ENCODE data around the gene CNTFR.

The CNTFR gene

GRCh38 chr9:34578241-34579103, 11.1 kb downstream of the CNTFR start:
- Histone ChIP-seq H3K79me2 (no peaks in the 10 kb centered on the region), H3K9me3 (ENCODE audit: control insufficient read depth, low read length) (no peaks in the 10 kb centered on the region), H3K36me3 (ENCODE audit: control insufficient read depth, insufficient read depth, low read length) (no peaks in the 10 kb centered on the region), H3K4me3 (ENCODE audit: low read depth, low read length) (no peak overlapping the region), H3K4me2 (ENCODE audit: low read length) (peak overlapping the region; percentile 35), H2AFZ (no peak overlapping the region), H3K4me1 (no peaks in the 10 kb centered on the region), H3K27ac (no peak overlapping the region), H3K27me3 (ENCODE audit: control insufficient read depth, insufficient read depth, low read length) (peaks cover 3% of the 10 kb centered on the region), H3K9ac (no peak overlapping the region)
- TF ChIP-seq, protein P1, sequence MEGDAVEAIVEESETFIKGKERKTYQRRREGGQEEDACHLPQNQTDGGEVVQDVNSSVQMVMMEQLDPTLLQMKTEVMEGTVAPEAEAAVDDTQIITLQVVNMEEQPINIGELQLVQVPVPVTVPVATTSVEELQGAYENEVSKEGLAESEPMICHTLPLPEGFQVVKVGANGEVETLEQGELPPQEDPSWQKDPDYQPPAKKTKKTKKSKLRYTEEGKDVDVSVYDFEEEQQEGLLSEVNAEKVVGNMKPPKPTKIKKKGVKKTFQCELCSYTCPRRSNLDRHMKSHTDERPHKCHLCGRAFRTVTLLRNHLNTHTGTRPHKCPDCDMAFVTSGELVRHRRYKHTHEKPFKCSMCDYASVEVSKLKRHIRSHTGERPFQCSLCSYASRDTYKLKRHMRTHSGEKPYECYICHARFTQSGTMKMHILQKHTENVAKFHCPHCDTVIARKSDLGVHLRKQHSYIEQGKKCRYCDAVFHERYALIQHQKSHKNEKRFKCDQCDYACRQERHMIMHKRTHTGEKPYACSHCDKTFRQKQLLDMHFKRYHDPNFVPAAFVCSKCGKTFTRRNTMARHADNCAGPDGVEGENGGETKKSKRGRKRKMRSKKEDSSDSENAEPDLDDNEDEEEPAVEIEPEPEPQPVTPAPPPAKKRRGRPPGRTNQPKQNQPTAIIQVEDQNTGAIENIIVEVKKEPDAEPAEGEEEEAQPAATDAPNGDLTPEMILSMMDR (IDR thresholded peaks at IDR 0.05), result no peak

DNA sequence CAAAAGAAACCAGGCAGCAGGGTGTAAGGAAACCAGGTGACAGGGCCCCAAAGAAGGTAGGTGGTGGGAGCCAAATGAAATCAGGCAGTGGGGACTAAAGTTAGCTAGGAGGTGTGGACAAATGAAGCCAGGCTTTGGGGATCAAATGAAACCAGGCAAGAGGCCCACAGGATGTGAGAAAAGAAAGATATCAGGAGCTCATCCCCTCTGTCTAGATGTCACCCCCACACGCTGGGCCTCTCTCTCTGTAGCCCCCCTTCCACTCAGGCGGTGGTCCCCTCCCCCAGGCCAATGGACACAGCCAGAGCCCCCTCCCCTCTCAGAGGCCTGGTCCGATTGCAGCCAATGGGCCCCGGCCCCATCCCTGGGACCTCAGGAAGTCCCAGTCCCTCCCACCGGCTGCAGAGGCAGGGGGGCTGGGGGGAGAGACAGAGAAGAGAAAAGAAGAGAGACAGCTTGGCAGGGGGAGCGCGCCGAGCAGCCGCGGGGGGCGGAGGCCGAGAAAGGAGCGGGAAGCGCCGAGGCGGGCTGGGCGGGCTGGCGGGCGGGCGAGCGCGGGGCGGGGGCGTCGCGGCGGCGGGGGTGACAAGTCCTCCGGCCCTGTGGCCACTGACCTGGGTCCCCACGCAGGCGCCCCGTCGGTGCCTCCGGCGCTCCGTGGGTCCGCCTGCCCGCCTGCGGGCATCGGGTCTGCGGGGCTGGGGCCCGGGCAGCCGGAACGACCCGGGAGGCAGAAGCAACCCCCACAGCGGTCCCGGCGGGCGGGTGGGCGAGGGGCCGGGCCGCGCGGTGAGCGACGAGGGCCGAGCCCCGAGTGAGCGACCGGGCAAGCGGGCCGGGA, 11.9 kb downstream of the CNTFR start:
- Histone ChIP-seq H3K4me1 (no peaks in the 10 kb centered on the region), H3K9ac (no peak overlapping the region), H3K4me3 (ENCODE audit: low read depth, low read length) (no peak overlapping the region), H3K27me3 (ENCODE audit: control insufficient read depth, insufficient read depth, low read length) (peaks cover 3% of the 10 kb centered on the region), H3K79me2 (no peaks in the 10 kb centered on the region), H2AFZ (no peak overlapping the region), H3K27ac (no peak overlapping the region), H3K4me2 (ENCODE audit: low read length) (peak overlapping the region; percentile 35), H3K36me3 (ENCODE audit: control insufficient read depth, insufficient read depth, low read length) (no peaks in the 10 kb centered on the region), H3K9me3 (ENCODE audit: control insufficient read depth, low read length) (no peaks in the 10 kb centered on the region)
- TF ChIP-seq, protein P1 (IDR thresholded peaks at IDR 0.05), result no peak

DNA sequence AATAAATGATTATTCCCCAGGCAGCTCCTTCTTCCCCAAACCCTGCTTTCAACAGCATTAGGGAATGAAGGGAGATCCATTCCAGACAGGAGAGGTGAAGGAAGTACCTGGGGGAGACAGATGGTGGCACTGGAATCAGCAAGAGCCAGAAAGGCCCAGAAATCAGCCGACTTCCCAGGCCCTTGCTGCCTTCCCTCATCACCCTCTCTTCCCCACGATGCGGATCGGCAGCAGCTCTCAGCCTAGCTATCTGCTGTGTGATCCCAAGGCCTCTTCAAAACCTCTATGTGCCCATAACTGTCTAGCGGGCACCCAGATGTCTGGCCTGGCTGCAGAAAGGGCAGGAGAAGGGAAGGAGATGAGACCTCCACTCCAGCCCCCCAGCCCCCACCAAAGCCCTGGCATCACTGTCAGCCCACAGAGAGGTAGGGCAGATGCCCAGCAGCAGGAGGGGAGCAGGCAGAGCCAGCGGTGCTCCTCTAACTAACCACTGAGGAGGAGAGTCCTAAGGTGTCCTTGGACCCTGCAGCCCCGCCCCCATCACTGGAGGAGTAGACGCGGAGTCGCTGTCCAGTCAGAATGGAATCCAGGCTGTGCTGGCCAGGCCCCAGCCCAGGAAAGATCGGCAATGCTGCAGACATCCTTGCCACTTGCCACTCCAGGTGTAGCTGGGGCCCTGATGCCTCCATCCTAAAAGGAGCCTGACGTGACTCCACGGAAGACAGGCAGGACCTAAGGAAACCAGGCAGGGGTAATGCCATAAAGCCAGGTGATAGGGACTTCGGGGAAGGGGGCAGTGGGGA, 12.7 kb downstream of the CNTFR start:
- TF ChIP-seq, protein P1 (IDR thresholded peaks at IDR 0.05), result no peak
- H3K4me3 ChIP-seq (ENCODE audit: low read depth, low read length), result no peak overlapping the region
- H3K4me2 ChIP-seq (ENCODE audit: low read length), result no peak overlapping the region
- H3K27me3 ChIP-seq (ENCODE audit: control insufficient read depth, insufficient read depth, low read length), result peaks cover 3% of the 10 kb centered on the region
- H3K9ac ChIP-seq, result no peak overlapping the region
- no peak overlapping the region for H3K27ac ChIP-seq
- H3K9me3 ChIP-seq (ENCODE audit: control insufficient read depth, low read length), result no peaks in the 10 kb centered on the region
- H3K4me1 ChIP-seq, result no peaks in the 10 kb centered on the region
- H2AFZ ChIP-seq, result no peak overlapping the region
- no peaks in the 10 kb centered on the region for H3K79me2 ChIP-seq
- no peaks in the 10 kb centered on the region for H3K36me3 ChIP-seq (ENCODE audit: control insufficient read depth, insufficient read depth, low read length)

DNA sequence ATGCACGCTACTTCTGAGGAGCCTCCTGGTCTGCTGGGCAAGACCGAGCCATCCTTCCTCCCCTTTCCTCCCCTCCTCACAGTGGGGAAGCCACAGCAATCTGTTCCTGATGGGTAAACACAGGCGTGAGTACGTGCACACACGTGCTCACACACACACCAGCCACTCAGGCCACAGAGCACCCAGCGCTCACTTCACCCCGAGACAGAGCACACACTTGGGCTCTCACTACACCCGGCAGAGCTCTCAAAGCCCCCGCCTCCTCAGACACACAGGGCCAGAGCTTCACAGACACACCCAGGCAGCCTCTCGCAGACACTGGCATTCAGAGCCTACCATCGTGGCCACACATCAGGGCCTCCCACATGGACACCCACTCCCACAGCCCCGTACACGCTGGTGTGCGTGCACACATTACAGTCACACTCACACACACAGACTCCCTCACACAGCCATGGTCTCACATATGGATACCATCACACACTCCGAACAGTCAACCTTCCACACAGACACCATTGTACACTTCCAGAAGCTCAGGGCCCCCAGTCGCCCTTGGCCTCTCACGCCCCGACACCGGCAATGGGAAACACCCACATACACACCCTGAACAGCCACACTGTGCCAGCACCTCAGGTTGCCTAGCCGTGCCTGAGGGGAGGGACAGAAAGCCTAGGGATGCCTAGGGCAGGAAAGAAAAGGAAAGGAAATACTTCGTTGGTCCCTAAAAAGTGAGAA, 13.5 kb downstream of the CNTFR start:
- H3K9ac ChIP-seq, result no peak overlapping the region
- no peak overlapping the region for H3K4me3 ChIP-seq (ENCODE audit: low read depth, low read length)
- H3K9me3 ChIP-seq (ENCODE audit: control insufficient read depth, low read length), result no peaks in the 10 kb centered on the region
- TF ChIP-seq, protein P1 (IDR thresholded peaks at IDR 0.05), result no peak
- H3K4me2 ChIP-seq (ENCODE audit: low read length), result no peak overlapping the region
- no peaks in the 10 kb centered on the region for H3K79me2 ChIP-seq
- H3K27me3 ChIP-seq (ENCODE audit: control insufficient read depth, insufficient read depth, low read length), result peaks cover 3% of the 10 kb centered on the region
- H3K27ac ChIP-seq, result no peak overlapping the region
- H3K4me1 ChIP-seq, result no peaks in the 10 kb centered on the region
- no peaks in the 10 kb centered on the region for H3K36me3 ChIP-seq (ENCODE audit: control insufficient read depth, insufficient read depth, low read length)
- H2AFZ ChIP-seq, result no peak overlapping the region

Data from parathyroid adenoma (tissue), 2 donors.